ENCODE results near the gene ATXN1L.
"Not testable (repeated sequence)": the region's sequence is repeated elsewhere in the genome, so short reads cannot be mapped to it uniquely, and the experiment has no call there.

ATXN1L gene

DNA sequence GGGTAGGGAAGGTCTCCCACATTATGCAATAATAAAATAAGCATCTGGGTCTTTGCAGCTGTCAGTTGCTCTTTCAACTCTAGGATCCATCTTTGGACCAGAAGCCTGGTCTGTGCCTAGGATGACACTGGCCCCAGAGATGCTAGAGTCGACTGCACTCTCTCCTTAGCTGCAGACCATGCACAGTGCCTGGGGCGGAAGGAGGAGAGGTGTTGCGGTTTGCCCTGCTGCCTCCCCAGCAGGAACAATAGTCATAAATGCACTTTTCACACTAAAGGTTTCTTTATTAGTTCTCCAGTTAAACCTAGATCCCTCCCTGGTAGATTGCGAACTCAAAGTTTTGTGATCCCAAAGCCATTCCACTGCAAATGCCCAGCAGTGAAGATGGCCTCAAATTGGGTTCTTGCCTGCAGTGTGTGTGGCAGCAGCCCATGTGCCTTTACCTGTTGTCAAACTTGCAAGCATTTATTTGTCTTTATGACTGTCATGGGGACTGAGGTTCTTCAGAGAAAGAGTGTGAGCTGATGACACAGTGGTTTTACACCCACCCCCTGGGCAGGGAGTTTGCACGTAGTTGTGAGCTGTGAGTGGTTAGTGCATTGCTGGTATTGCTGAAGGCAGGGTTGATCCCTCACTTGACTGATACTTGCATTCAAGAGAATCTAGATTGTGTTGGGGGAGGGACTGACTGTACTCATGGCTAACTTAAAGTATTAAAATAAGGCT, 10.3 kb downstream of the ATXN1L start:
- peaks cover 51% of the 10 kb centered on the region for H3K36me3 Mint-ChIP-seq (ENCODE audit: low read depth)
- TF ChIP-seq, protein P1, sequence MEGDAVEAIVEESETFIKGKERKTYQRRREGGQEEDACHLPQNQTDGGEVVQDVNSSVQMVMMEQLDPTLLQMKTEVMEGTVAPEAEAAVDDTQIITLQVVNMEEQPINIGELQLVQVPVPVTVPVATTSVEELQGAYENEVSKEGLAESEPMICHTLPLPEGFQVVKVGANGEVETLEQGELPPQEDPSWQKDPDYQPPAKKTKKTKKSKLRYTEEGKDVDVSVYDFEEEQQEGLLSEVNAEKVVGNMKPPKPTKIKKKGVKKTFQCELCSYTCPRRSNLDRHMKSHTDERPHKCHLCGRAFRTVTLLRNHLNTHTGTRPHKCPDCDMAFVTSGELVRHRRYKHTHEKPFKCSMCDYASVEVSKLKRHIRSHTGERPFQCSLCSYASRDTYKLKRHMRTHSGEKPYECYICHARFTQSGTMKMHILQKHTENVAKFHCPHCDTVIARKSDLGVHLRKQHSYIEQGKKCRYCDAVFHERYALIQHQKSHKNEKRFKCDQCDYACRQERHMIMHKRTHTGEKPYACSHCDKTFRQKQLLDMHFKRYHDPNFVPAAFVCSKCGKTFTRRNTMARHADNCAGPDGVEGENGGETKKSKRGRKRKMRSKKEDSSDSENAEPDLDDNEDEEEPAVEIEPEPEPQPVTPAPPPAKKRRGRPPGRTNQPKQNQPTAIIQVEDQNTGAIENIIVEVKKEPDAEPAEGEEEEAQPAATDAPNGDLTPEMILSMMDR (IDR thresholded peaks at IDR 0.05; ENCODE audit: unreplicated experiment in 3 of 3): no peak
- peaks cover 5% of the 10 kb centered on the region for H3K4me1 Mint-ChIP-seq
- H3K27ac Mint-ChIP-seq: peak overlapping the region in 1 of 3 experiments; percentile 32
- no peak overlapping the region for H3K4me3 Mint-ChIP-seq
- peaks cover 3% of the 10 kb centered on the region for H3K27me3 Mint-ChIP-seq (ENCODE audit: low read depth)
- no peaks in the 10 kb centered on the region for H3K9me3 Mint-ChIP-seq

DNA sequence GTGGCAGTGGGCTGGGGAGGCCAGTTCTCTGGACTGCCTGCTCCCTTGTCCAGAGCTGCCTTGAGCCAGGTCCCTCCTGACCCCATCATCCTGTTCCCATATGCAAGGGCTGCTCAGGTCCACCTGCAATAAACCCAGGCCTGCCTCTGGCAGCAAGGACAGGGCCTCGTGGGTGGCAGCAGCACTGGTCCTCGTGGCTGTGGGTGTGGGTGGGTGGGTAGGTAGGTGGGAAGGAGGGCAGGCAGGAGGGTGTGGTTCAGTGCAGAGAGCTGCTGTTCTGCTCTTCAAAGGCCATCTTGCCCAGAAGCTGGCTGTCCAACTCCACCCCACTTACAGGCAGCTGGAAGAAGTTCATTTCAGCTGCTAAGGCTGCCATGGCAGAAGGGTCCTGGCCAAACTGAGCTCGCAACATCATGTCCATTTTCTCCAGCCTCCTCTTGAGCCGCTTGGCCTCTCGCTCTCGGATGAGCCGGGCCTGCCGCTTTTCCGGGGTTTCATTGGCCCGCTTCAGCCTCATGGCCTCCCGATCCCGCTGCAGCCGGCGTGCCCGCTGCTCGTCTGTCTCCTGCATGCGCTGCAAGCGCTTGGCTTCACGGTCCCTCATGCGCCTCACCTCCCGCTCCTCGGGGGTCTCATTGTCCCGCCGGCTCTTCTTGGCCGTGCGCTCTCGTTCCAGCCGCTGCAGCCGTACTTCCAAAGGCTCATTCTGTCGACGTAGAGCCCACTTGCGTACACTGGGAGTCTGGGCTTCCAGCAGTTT, 14.2 kb downstream of the ATXN1L start:
- Mint-ChIP-seq H3K36me3 (ENCODE audit: low read depth) (peaks cover 51% of the 10 kb centered on the region), H3K27me3 (ENCODE audit: low read depth) (no peaks in the 10 kb centered on the region), H3K4me1 (peaks cover 5% of the 10 kb centered on the region), H3K27ac (no peak overlapping the region), H3K4me3 (no peak overlapping the region), H3K9me3 (no peaks in the 10 kb centered on the region)
- TF ChIP-seq, protein P1 (IDR thresholded peaks at IDR 0.05; ENCODE audit: unreplicated experiment in 3 of 3): no peak

DNA sequence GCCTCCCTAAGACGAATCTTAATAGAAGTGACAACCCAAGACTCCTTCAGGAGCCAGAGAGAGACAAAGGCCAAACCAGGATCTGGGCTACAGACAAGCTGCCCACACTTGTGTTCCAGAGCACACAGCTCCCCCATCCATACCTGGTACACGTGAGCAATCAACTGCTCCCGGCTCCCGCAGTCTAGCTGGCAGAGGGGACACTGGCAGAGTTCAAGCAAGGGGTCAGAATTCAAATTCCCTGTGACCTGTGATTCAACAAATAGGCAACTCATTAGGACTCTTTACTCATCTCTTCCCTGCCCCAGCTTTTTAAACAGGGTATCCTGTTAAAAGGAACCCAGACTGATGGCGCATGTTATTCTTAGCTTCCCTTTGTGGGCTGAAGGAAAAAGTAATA, 18.2 kb downstream of the ATXN1L start:
- peaks cover 65% of the 10 kb centered on the region for H3K36me3 Mint-ChIP-seq (ENCODE audit: low read depth)
- no peak overlapping the region for H3K4me3 Mint-ChIP-seq
- no peaks in the 10 kb centered on the region for H3K9me3 Mint-ChIP-seq
- peaks cover 3% of the 10 kb centered on the region for H3K4me1 Mint-ChIP-seq
- no peak overlapping the region for H3K27ac Mint-ChIP-seq
- TF ChIP-seq, protein P1 (IDR thresholded peaks at IDR 0.05; ENCODE audit: unreplicated experiment in 3 of 3): no peak
- H3K27me3 Mint-ChIP-seq (ENCODE audit: low read depth): no peaks in the 10 kb centered on the region

DNA sequence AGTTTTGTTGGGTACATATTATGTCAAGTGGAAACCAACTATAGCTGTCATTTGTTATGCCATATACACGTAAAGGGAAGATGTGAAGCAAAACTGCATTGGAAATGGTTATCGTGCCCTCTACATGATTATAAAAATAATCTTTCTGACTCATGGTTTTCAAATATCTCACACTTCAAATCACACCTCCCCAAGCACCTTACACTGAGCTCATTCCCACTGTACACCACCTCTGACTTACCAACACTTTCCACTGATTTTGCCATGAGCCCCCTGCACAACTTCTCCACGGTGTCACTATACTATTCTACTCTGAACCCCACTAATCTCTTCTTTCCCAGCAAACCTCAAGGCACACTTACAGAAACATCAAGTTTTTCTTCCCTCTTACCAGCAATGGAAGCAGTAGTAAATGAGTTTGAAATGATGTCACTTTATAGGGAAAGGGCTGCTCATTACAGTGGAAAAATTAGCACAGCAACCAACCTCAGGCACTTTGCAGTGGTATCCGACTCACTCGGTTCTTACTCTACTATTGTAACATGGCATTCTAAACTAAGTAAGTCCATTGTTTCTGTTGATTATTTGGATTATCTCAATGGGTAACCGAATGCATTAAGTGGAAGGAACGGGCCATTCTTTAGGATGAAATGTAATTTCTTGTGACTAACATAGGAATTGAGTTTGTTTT, 19.5 kb downstream of the ATXN1L start:
- Mint-ChIP-seq H3K4me1 (no peaks in the 10 kb centered on the region), H3K9me3 (no peaks in the 10 kb centered on the region), H3K36me3 (ENCODE audit: low read depth) (peaks cover 67% of the 10 kb centered on the region), H3K27me3 (ENCODE audit: low read depth) (no peaks in the 10 kb centered on the region), H3K27ac (no peak overlapping the region), H3K4me3 (no peak overlapping the region)
- TF ChIP-seq, protein P1 (IDR thresholded peaks at IDR 0.05; ENCODE audit: unreplicated experiment in 3 of 3): no peak

DNA sequence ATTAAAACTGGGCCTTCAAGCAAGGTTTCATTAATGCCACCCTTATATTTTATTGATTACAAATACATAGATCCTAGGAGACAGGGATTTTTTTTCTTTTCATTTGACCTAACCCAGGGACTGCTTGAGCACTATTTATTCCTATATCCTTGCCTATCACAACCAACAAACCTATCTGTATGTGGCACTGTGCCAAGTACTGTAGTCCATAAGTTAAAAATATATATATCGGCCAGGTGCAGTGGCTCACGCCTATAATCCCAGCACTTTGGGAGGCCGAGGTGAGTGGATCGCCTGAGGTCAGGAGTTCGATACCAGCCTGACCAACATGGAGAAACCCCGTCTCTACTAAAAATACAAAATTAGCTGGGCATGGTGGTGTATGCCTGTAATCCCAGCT, 21.4 kb downstream of the ATXN1L start:
- H3K4me3 Mint-ChIP-seq; H3K27me3 Mint-ChIP-seq (ENCODE audit: low read depth); H3K27ac Mint-ChIP-seq; H3K9me3 Mint-ChIP-seq; H3K4me1 Mint-ChIP-seq: not testable (repeated sequence)
- peaks cover 66% of the 10 kb centered on the region for H3K36me3 Mint-ChIP-seq (ENCODE audit: low read depth)

DNA sequence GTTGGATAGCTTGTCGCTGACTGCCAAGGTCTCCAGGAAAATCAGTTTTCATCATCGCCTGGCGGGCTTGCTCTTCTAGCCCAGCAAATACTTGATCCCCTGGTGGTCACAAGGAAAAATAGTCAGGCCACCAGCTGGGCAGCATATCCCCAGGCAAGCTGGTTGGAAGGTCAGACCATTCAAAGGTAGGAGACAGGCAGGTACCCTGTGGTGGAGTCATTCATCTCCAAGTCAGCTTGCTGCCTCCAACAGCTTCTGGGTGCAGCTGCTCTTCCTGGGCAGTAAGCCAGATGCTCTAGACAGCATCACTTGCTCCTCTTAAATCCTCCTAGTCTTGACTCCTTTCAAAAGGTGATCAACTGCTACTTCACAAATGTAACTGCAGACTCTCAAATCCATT, 22.2 kb downstream of the ATXN1L start:
- H3K9me3 Mint-ChIP-seq: no peaks in the 10 kb centered on the region
- H3K36me3 Mint-ChIP-seq (ENCODE audit: low read depth): peaks cover 61% of the 10 kb centered on the region
- no peaks in the 10 kb centered on the region for H3K27me3 Mint-ChIP-seq (ENCODE audit: low read depth)
- no peak overlapping the region for H3K4me3 Mint-ChIP-seq
- H3K4me1 Mint-ChIP-seq: no peaks in the 10 kb centered on the region
- TF ChIP-seq, protein P1 (IDR thresholded peaks at IDR 0.05; ENCODE audit: unreplicated experiment in 3 of 3): no peak
- no peak overlapping the region for H3K27ac Mint-ChIP-seq
